ENCODE data around the gene C1orf226. TPM values are rescaled to one million over a fixed set of nuclear protein-coding genes. Genes with fewer than 3 reads are reported as not detected.
A peak's percentile ranks its signal among the peaks of the same experiment; 100 is the strongest.
"Not testable (repeated sequence)": the region's sequence is repeated elsewhere in the genome, so short reads cannot be mapped to it uniquely, and the experiment has no call there.

Gene C1orf226
- total and polyA plus RNA-seq, 12 donors, result 1.0 to 6.7 (median 5.3) TPM

DNA sequence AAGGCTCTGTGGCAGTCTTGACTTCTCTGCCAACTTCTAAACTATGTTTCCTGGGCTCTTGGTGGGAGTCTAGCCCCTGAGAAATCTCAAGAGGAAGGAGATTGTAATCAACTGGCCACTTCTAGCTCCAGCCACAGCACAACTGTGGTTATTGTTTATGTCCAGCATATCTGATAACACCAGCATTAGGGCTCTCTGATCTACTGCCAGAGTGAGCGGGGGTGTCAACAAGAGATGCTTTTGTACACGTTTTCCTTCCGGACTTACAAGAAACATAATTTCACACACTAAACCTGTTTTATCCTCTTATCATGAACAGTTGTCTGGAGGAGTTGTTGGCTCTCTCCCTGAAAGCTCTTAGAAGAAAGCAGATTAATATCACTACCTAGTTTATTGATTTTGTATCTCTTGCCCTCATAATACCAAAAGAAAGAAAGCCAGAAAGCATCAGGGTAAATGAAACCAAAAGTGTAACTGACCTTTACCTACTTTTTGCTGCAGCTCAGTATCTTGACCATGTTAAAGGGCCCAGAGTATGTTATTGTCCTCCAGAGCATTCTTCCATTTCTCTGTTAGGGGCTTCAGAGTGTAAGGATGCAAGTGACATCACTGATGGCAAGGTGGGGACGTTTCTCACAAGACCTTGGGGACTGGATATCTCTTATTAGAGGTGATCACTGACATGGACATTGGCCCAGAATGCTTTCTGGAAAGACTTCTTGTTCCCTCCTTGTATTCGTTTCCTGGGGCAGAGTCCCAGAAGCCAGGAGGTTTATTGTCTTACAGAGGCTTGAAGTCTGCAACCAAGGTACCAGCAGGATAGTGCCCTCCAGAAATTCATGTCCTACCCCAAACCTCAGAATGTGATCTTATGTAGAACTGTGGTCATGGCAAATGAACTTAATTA, 40.0 kb downstream of the C1orf226 start:
- intact Hi-C loops (cut with DNase I), result loop anchor here in 1 of 10 donors (10.0 kb wide), 1 partner anchor 123 kb away; no protein-coding TSS in a partner anchor

DNA sequence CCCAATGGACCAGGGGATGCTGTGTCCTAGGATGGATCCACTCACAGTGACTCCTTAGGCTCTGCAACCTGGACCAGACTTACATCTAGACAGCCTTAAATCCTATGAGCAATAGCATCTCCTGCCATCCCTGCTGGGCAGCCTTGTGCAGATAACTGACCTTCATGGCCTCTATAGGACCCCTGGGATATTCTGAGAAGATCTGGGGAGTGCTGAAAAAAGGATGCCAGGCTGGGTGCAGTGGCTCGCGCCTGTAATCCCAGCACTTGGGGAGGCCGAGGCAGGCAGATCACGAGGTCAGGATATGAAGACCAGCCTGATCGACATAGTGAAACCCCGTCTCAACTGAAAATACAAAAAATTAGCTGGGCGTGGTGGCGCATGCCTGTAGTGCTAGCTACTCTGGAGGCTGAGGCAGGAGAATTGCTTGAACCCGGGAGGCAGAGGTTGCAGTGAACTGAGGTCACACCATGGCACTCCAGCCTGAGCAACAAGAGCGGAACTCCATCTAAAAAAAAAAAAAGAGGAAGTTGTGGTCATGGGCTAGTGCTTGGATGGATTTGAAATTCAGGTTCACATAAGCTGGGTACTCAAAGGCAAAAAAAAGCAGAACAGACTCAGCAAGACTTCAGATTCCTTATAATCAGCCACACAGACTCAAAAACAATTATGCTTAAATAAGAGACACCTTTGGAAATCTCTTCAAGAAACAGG, 41.3 kb downstream of the C1orf226 start:
- ATAC-seq, result peak in 1 of 8 donors; percentile 42
- peaks cover 0 to 9% (median 0%) of the 10 kb centered on the region in 11 donors for H3K9me3 ChIP-seq
- TF ChIP-seq, protein P1, sequence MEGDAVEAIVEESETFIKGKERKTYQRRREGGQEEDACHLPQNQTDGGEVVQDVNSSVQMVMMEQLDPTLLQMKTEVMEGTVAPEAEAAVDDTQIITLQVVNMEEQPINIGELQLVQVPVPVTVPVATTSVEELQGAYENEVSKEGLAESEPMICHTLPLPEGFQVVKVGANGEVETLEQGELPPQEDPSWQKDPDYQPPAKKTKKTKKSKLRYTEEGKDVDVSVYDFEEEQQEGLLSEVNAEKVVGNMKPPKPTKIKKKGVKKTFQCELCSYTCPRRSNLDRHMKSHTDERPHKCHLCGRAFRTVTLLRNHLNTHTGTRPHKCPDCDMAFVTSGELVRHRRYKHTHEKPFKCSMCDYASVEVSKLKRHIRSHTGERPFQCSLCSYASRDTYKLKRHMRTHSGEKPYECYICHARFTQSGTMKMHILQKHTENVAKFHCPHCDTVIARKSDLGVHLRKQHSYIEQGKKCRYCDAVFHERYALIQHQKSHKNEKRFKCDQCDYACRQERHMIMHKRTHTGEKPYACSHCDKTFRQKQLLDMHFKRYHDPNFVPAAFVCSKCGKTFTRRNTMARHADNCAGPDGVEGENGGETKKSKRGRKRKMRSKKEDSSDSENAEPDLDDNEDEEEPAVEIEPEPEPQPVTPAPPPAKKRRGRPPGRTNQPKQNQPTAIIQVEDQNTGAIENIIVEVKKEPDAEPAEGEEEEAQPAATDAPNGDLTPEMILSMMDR (IDR thresholded peaks at IDR 0.05), result no peak
- no peak overlapping the region for H3K27ac ChIP-seq
- peaks cover 0 to 25% (median 0%) of the 10 kb centered on the region in 9 donors for H3K4me1 ChIP-seq
- intact Hi-C loops (cut with DNase I), result loop anchor here in 1 of 10 donors (10.0 kb wide), 1 partner anchor 122 kb away; no protein-coding TSS in a partner anchor
- 82 to 90% methylated on average over 10 of the region's 10 CpGs for WGBS, 2 donors
- H3K4me3 ChIP-seq, result no peak overlapping the region
- H3K36me3 ChIP-seq, result no peaks in the 10 kb centered on the region
- no peak for DNase-seq
- no peaks in the 10 kb centered on the region for H3K27me3 ChIP-seq

More for the DNA sequence above, 40.0 kb downstream of the C1orf226 start:
- H3K36me3 ChIP-seq, result no peaks in the 10 kb centered on the region
- peaks cover 0 to 9% (median 0%) of the 10 kb centered on the region in 11 donors for H3K9me3 ChIP-seq
- no peaks in the 10 kb centered on the region for H3K27me3 ChIP-seq
- TF ChIP-seq, protein P1 (IDR thresholded peaks at IDR 0.05), result no peak
- H3K4me3 ChIP-seq, result no peak overlapping the region
- peaks cover 0 to 25% (median 0%) of the 10 kb centered on the region in 9 donors for H3K4me1 ChIP-seq
- DNase-seq (no peak), ATAC-seq (peak in 2 of 8 donors; percentile 34 to 35)
- no peak overlapping the region for H3K27ac ChIP-seq
- WGBS, 2 donors, result 39 to 52% methylated on average over 5 of the region's 5 CpGs

DNA sequence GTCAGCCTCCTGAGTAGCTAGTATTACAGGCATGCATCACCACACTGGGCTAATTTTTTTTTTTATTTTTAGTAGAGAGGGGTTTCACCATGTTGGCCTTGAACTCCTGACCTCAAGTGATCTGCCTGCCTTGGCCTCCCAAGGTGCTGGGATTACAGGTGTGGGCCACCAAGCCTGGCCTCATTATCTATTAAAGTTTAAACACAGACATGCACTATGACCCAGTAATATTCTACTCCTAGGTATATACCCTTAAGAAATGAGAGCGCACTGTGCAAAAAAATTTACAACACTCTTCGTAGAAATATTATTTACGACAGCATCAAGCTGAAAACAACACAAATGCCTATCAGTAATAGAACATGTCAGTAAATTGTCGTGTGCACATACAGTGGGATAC, 49.1 kb downstream of the C1orf226 start:
- Histone ChIP-seq H3K36me3 (no peaks in the 10 kb centered on the region), H3K9me3 (no peaks in the 10 kb centered on the region), H3K27me3 (no peaks in the 10 kb centered on the region), H3K27ac (no peak overlapping the region), H3K4me3 (no peak overlapping the region), H3K4me1 (no peaks in the 10 kb centered on the region)
- ATAC-seq (no peak), DNase-seq (no peak)
- TF ChIP-seq, protein P1 (IDR thresholded peaks at IDR 0.05), result no peak
- intact Hi-C loops (cut with DNase I), result no loop called here
- 90 to 94% methylated on average over 4 of the region's 4 CpGs for WGBS, 2 donors

DNA sequence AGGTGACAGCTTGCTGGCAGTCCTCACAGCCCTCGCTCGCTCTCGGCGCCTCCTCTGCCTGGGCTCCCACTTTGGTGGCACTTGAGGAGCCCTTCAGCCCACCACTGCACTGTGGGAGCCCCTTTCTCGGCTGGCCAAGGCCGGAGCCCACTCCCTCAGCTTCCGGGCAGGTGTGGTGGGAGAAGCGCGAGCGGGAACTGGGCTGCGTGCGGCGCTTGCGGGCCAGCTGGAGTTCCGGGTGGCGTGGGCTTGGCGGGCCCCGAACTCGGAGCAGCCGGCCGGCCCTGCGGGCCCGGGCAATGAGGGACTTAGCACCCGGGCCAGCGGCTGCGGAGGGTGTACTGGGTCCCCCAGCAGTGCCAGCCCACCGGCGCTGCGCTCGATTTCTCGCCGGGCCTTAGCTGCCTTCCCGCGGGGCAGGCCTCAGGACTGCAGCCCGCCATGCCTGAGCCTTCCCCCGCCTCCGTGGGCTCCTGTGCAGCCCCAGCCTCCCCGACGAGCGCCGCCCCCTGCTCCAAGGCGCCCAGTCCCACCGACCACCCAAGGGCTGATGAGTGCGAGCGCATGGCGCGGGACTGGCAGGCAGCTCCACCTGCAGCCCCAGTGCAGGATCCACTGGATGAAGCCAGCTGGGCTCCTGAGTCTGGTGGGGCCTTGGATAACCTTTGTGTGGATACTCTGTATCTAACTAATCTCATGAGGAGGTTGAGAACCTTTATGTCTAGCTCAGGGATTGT, 51.6 kb downstream of the C1orf226 start:
- H3K4me3 ChIP-seq; DNase-seq; H3K9me3 ChIP-seq; H3K4me1 ChIP-seq; H3K36me3 ChIP-seq; H3K27ac ChIP-seq; ATAC-seq; H3K27me3 ChIP-seq; intact Hi-C loops (cut with DNase I): not testable (repeated sequence)
- 71 to 84% methylated on average over 36 to 39 of the region's 47 CpGs for WGBS, 2 donors

Small RNA genes within 50 kb of the gene (microRNA-seq; reads per million reads assigned to microRNA genes)
- 6.6 to 13.3 reads per million in 2 donors for gene MIR556

Other genes with a start within 250 kb of the C1orf226 start
- gene SPATA46, start 4.9 kb upstream of the C1orf226 start, total RNA-seq, result not detected
- not detected for gene SPATA46, start 4.9 kb upstream of the C1orf226 start, polyA plus RNA-seq
- under 1 TPM in 4 of 10 donors, not detected in 6; 0.15 to 0.60 (median 0.17) TPM for gene SH2D1B, start 30.4 kb downstream of the C1orf226 start, total RNA-seq
- gene SH2D1B, start 30.4 kb downstream of the C1orf226 start, polyA plus RNA-seq, result under 1 TPM in 1 of 2 donors, not detected in 1; 0.09 TPM
- 10 to 100 TPM; 16.9 to 30.6 (median 21.0) TPM for gene UHMK1, start 116.1 kb downstream of the C1orf226 start, total RNA-seq
- gene UHMK1, start 116.1 kb downstream of the C1orf226 start, polyA plus RNA-seq, result 1 to 10 TPM; 6.7 to 8.5 TPM
- gene UAP1, start 180.0 kb downstream of the C1orf226 start, total RNA-seq, result 10 to 100 TPM; 14.6 to 48.6 (median 19.0) TPM
- gene UAP1, start 180.0 kb downstream of the C1orf226 start, polyA plus RNA-seq, result 10 to 100 TPM; 28.3 to 32.6 TPM